ENCODE data around the gene ZNF804B.

The ZNF804B gene

DNA sequence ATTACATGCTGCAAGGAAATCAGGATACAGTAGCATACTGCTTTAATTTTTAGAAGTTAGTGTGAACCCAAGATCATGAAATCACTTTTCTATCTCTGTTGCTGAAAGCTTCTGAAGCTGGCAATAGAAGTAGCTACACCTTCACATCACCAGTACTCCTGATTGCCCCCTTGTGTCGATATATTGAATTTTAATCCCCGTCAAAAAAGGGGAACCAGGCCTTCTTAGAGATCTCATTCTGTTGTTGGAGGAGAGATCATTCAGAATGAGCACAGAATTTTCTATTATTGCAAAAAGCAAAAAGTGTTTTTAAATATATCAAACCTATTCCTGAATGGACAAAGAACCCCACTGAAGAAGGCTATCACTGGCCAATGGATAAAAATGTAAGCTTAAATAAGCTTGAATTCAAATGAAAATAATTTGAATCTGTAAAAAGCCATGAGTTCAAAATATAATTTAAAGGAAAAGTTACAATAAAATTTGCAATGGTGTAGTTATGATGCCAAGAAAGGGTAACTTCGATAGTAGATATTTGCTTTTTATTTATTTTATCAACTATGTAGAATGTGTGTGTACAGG, 75.7 kb downstream of the ZNF804B start:
- DNase-seq (ENCODE audit: low read depth in 2 of 2): no peak

DNA sequence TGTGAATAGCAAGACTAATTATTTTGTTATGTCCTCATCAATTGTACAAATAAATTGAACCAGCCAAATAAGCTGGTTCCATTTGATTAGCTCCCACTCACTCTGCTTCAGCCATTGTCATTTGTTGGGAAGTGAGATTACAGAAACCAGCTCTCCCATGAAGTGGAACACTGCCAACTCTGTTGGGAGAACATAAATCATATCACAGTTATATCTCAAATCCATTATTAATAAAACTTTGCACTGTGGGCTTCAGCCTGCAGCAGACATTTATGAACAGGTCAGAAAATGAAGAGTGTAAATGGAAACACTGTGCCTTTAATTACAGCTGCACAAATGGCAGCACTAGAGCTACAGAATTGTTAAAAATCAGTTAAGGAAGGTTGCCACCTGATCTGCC, 82.7 kb downstream of the ZNF804B start:
- DNase-seq (ENCODE audit: low read depth in 2 of 2): no peak

DNA sequence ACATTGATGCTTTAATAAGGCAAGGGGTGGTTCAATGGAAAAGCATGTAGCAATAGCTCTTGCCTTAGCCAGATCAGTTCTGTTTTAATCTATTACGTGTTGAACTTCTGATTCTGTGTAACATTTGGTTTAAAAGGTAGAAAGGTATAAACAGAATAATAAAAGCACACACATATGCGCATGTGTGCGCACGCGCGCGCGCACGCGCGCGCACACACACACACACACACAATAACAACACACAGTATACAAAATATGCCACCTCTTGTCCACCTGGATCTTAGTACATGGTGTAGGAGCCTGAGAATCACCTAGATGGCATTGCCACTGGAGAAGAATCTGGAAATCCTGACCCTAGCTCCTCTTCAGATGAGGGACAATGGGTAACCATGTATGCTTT, 85.6 kb downstream of the ZNF804B start:
- no peak for DNase-seq (ENCODE audit: low read depth in 2 of 2)

DNA sequence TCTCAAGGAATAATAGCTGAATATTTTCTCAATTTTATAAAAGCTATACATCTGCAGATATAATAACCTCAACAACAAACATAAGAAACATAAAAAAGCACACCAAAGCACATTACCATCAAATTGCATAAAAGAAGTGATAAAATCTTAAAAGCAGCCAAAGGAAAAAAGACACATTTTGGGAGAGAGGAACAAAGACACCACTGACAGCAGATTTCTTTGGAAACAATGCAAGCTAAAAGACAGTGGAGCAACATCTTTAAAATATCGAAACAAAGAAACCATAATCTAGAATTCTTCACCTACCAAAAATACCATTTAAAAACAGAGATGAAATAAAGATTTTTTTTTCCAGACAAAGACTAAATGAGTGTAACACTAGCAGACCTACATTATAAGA, 91.7 kb downstream of the ZNF804B start:
- DNase-seq (ENCODE audit: low read depth in 2 of 2): no peak

DNA sequence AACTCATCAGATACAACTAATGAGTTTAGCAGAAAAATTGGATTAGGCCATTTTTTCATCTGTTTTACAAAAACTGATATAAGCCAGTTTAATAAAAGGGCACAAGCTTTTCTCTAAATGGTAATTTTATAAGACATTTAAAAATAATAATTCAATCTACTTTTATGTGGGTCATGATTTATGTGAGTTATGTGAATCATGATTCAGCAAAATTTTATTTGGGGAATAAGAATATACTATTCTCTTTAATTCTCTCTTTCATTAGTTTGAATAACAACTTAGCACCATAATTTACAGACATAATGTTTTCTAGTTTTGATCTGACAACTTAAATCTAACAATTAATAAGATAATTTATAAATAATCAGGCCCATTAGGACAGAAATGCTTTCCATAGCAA, 99.8 kb downstream of the ZNF804B start:
- DNase-seq (ENCODE audit: low read depth in 2 of 2): no peak

DNA sequence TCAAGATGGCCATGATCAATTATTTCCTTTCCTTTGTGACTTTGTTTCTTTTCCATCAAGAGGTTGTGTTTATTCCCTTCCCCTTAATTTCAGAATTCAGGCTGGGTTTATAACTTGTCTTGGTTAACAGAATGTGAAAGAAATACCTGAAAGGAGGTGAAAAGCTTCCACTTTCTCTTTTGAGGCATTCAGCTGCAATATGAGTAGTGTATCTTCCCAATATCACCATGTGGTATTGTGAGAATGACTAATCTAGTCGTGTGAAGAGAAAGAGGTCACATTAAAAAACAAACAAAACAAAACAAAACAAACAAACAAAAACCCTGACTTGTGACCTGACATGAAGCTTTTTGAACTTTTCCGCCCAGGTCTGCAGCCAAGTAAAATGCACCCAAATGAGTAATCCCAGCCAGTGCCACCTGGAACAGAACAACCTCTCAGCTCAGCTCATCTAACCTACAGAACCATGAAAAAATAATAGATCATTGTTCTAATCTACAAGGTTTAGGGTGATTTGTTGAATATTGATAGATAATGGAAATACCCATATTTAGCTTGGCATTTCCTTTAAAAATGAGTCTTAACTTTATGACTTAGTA, 106.9 kb downstream of the ZNF804B start:
- DNase-seq (ENCODE audit: low read depth in 2 of 2): no peak

DNA sequence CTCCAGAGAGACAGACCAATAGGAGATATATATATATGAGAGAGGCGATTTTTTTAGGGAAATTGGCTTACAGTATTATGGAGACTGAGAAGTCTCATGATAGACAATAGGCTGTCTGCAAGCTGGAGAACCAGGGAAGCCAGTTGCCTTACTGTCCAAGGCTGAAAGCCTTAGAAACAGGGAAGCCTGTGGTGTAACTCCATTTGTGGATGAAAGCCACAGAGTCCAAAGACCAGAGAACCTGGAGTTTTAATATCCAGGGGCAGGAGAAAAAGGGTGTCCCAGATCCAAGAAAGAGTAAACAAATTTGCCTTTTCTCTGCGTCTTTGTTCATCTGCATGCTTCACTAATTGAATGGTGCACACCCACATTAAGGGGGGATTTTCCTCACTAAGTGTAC, 107.7 kb downstream of the ZNF804B start:
- no peak for DNase-seq (ENCODE audit: low read depth in 2 of 2)

DNA sequence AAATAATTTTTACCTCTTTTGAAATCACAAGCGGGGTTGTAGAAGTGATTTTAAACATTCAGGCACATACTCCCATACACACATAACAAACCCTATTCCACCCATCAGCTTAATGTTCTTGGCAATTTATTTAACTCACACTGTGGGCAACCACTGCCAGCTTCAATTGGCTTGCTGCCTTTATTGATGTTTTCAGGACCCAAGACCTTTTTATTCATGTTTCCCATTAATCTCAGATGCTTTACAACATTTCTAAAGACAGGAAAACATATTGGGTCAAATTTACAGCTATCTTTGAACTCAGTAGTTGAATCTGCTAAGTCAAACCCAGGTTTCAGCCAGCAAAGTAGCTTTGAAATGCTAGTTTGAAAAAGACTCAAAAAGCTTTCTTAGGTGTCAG, 109.0 kb downstream of the ZNF804B start:
- DNase-seq (ENCODE audit: low read depth in 2 of 2): no peak

DNA sequence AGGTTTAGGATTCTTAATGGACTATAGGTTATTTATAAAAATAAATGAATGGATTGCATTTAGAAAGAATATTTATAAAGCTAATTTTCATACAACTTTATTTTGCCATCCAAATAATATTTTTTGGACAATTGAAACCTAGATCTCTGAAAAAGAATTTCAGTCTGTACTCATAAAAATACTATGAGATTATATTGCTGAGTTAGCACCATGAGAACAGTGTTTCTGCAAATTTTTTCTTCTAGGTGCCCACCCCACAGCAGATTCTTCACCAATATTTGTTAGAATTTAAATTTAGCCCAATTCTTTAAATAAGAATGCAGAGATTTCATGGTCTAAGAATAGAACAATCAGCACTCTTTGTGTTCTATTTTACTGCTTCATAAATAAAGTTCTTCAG, 121.6 kb downstream of the ZNF804B start:
- no peak for DNase-seq (ENCODE audit: low read depth in 2 of 2)

DNA sequence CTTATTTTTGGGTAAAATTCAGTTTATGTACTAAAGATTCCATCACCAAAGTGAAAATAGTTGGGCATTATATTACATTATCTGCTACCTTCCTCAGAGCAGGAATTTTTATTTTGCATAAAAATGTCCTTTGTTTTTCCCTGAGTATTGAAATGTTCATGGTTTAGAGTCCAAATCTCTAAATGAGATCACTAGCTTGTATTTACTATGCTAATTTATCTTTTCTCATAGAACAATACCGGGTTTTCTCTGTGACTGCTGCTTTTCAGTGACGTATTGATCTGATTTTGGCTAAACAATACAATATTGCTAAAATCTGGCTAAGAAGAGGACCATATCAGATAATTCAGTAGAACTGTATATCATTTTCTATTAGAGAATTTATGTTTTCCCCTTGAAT, 125.6 kb downstream of the ZNF804B start:
- DNase-seq (ENCODE audit: low read depth in 2 of 2): no peak

DNA sequence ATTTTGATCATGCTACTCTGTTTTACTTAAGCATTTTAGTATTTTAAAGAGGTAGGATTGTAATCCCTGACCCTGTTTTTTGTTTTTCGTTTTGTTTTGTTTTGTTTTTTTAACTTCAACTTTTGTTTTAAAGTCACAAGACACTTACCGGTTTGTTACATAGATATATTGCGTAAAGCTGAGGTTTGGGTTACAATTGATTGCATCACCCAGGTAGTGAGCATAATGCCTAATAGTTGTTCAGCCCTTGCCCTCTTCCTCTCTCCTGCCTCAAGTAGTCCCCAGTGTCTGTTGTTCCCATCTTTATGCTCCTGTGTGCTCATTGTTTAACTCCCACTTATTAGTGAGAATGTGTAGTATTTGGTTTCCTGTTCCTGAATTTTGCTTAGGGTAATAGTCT, 129.2 kb downstream of the ZNF804B start:
- no peak for DNase-seq (ENCODE audit: low read depth in 2 of 2)

DNA sequence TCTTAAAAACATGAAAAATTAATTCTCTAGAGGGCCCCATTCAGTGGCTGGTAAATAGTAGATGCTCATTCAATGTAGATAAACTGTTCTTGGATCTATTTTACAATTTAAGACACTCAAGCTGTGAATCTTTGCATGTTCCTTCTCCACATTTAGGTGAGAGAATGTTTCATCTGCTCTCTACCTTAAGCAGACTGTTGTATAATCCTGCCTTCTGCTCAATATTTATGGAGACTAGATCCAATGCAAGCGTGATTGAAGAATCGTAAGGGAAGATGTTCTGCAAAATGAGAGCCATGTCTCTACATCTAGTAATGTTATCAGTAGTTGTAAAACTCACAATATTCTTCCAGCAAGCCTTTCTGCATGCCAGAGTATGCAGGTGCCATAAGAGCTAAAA, 151.0 kb downstream of the ZNF804B start:
- no peak for DNase-seq (ENCODE audit: low read depth in 2 of 2)

DNA sequence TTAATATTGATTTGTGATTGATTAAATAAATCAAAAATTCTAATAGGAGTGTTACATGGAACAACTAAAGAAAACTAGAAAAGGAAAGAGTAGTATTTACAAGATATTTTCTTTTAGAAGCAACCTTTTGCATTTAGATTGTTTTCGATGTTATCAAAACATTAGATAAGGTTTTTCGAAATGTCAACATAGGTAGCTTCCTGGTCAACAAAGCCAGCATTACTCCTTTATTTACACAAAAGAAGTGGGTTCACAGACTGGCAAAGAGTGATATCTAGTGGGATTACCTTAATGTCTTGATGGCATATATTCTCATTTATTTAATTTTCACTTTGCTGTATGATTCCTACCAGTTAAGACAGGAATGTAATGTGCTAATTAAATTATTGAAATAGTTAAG, 153.4 kb downstream of the ZNF804B start:
- no peak for DNase-seq (ENCODE audit: low read depth in 2 of 2)

DNA sequence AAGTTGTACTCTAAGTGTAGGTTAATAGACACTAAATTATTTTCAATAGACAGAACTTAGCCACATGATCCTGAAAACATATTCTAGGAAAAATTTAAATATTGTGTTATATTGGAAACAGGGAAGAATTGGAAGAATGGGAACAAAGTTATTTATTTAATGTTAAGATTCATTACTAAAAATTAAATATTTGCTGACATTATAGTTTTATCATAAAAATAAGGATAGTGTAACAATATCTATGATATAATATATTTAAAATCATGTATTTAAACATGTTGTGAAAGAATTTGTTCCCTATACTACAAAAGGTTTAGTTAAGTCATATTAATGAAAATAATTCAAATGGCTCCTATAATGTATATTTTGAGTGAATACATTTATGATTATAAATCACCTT, 156.1 kb downstream of the ZNF804B start:
- DNase-seq (ENCODE audit: low read depth in 2 of 2): no peak

DNA sequence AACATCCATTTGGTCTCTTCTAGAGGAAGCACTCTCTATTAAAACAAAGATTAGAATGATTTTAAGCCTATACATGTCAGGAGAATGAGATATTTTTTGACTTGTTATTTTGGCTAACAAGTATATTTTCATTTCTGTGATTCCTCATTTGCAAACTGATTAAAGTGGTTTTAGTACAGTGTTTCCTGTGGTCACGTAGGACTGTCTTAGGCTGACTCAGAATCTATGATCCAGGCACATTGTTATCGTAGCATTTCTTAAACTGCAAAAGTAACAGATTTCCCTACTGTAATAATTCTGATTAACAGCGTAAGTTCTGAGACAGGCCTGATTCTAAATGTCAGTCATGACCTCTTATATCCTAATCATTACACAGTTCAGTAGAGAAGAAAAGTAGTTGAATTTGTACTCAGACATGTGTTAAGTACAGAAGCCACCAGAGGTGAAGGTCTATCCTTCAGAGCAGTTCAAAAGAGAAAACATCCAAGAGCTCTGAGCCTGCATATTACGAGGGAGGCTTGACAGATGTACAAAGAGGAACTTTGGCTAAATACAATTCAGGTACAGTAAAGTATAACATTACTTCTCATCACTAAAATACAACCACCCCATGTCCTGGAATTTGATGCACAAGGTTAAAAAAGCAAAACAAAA, 160.1 kb downstream of the ZNF804B start:
- DNase-seq (ENCODE audit: low read depth in 2 of 2): no peak

DNA sequence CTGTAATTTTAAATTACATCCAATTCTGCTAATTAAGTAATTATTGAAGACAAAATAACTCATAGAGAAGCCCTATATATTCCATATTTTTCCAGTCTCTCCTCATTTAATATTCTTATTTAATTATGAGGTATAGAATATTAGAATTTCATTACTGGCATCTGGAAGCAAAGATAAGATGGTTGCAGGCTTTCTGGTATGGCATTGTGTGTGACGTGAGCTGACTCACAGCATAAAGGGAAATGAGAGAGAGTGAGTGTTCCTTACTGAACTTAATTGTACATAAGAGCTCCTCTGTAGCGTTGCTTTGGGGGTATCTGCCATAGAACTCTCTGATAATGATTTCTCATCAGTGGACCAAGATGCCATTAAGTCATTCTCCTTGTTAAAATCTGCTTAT, 163.4 kb downstream of the ZNF804B start:
- DNase-seq (ENCODE audit: low read depth in 2 of 2): no peak

DNA sequence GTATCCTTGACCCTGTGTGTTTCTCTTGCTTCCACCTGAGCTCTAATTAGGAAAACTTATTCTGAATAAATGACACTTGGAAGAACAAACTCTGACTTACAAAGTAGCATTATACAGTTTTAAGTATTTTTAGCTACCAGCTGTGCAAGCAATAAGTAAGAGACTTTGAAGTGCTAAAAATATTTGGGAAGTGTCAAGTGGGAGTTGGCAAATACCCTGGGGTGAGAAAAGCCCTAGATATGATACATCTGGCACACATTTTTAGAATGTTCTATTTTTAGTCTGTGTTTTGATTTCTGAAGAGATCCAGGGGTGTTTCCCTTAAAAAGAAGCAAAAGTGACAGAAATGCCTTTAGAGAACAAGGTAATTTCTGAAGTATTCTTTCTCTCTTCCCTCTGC, 168.8 kb downstream of the ZNF804B start:
- no peak for DNase-seq (ENCODE audit: low read depth in 2 of 2)

DNA sequence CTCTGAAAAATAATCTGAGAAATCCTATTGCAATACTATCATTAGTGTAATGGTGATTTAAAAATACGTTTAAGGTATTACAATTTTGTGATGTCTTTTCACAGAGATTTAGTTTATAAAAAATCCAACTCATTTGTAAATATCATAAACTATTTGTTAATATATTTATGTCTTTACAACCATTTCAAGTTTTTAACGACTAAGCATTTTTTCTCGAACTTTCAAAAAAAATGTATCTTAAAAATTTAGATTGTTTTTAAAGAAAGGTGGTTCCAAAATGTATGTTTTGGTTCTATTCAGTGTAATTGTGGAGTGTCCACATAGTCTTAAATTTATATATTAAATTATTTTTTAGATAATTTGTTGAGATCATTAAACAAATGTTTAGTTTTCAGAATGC, 170.2 kb downstream of the ZNF804B start:
- DNase-seq (ENCODE audit: low read depth in 2 of 2): no peak

DNA sequence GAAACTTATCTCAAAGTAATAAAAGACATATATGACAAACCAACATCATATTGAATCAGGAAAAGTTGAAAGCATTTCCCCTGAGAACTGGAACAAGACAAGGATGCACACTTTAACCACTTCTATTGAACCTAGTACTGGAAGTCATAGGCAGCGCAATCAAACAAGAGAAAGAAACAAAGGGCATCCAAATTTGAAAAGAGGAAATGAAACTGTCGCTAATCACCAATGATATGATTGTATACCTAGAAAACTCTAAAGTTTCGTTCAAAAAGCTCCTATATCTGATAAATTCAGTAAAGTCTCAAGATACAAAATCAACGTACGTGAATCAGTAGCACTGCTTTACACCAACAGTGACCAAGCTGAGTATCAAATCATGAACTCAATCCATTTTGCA, 173.8 kb downstream of the ZNF804B start:
- no peak for DNase-seq (ENCODE audit: low read depth in 2 of 2)

DNA sequence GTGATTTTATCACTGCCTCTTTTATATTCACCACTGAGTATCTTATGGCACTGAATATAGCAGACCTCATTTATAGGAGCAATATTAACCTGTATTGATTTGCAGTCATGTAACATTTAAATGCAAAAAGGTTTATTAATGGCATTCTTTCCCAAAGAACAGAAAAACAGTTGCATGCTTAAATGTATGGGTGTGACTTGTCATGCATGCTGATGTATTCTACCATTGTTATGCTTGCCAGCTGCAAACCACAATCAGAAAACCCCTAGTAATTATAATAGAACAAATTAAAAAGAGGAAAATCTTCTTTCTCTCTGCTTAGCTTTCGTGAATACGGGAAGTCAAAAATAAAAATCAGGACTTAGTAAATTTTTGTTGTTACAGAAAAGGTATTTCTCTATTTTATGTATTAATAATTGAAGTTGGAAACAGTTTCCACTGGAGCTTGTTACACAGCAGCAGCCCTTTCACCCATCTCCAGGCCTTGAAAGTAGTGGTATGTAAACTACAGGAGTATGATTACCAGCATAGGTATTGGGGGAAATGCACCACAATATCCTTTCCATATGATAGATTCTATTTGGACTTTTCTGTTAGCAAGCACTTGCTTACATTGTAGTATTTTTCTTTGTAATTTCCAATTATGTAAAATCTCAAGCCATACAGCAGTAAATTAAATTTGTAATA, 183.5 kb downstream of the ZNF804B start:
- no peak for DNase-seq (ENCODE audit: low read depth in 2 of 2)

DNA sequence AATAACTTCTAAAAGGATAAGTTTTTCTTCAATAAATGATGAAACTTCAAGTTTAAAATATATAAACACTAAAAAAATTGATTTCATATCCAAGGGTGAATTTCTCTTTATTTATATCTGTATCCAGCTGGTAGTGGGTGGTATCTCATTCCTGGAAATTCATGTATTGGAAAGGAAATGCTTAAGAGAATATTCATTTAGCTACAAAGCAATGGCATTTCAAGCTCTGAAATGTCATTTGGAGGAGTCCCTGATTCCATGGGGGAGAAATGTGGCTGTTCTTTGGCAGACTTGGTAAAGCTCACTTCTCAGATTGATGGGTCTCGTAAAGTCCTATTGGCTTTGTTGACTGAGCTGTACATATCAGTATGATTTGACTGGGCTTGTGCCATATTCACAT, 192.3 kb downstream of the ZNF804B start:
- DNase-seq (ENCODE audit: low read depth in 2 of 2): no peak

DNA sequence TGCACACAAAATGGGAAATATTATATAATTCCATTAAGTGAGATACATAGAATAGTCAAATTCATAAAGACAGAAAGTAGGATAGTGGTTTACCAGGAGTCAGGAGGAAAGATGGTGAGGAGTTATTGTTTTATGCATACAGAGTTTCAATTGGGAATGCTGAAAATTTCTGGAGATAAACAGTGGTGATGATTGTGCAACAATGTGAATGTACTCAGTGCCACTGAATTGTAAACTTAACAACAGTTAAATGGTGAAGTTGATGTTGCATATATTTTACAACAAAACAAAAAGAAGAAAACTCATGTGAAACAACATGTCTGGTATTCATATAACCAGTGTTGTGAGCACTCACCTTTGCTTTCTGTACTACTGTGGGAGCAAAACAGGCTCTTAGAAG, 204.9 kb downstream of the ZNF804B start:
- DNase-seq (ENCODE audit: low read depth in 2 of 2): no peak

DNA sequence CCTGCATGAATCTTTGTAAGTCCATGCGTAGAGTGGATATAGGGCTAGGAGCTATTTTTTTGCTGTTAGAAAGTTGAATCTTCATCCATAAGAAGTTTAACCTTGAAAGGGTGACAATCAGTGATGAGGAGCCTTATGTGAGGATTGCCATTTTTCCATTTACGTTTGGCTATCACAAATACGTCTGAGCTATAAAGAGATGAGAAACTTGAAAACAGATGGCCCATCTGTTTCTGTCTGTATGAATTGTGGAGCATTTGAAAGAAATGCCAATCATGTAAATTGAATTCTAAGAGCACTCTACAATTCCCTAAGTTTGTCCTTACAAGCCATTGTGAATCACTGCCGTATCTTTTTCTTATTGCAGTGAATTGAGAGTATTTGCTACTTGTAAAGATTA, 205.9 kb downstream of the ZNF804B start:
- no peak for DNase-seq (ENCODE audit: low read depth in 2 of 2)
